GM23338 (cell line): ENCODE data around the gene SURF1. TPM values are rescaled to one million over a fixed set of nuclear protein-coding genes. Genes with fewer than 3 reads are reported as not detected.

Experiments used
- ATAC-seq: fragments of 200-7000 bp; cut with Tn5 transposase; 3 replicates; pipeline ENCODE4 v1.9.1; 2020
- DNase-seq: peaks from one replicate; pipeline ENCODE4 v3.0.0-alpha.2; 2015; ENCODE audit warnings: low spot score
- H2AFZ ChIP-seq: fragments of 200-600 bp; sonication (generic); 2 replicates; pipeline ENCODE4 v1.8.0; 2016; ENCODE audit warnings: antibody characterized with exemption, mild to moderate bottlenecking, moderate library complexity
- H3F3A ChIP-seq: fragments of 200-600 bp; sonication (generic); replicated peaks from 2 replicates; pipeline ENCODE4 v1.8.0; 2017; ENCODE audit warnings: antibody characterized with exemption, mixed run types, low read depth
- H3K27ac ChIP-seq: fragments of 200-600 bp; sonication (generic); 2 replicates; pipeline ENCODE4 v1.6.1; 2016; ENCODE audit warnings: low read depth
- H3K27me3 ChIP-seq: fragments of 200-600 bp; sonication (generic); 2 replicates; pipeline ENCODE4 v1.8.0; 2016; ENCODE audit warnings: mild to moderate bottlenecking, mixed run types, moderate library complexity; ENCODE audit not compliant: insufficient read depth
- H3K36me3 ChIP-seq: fragments of 200-600 bp; sonication (generic); 2 replicates; pipeline ENCODE4 v1.8.0; 2016; ENCODE audit warnings: mild to moderate bottlenecking; ENCODE audit not compliant: insufficient read depth
- H3K4me1 ChIP-seq: fragments of 200-600 bp; sonication (generic); 2 replicates; pipeline ENCODE4 v1.8.0; 2016; ENCODE audit warnings: mild to moderate bottlenecking, moderate library complexity; ENCODE audit not compliant: insufficient read depth
- H3K4me2 ChIP-seq: fragments of 200-600 bp; sonication (generic); 2 replicates; pipeline ENCODE4 v1.7.1; 2017; ENCODE audit warnings: mixed run types
- H3K4me3 ChIP-seq: fragments of 200-600 bp; sonication (generic); 2 replicates; pipeline ENCODE4 v1.6.1; 2016; ENCODE audit warnings: mixed run types
- H3K79me2 ChIP-seq: fragments of 200-600 bp; sonication (generic); replicated peaks from 2 replicates; pipeline ENCODE4 v1.8.0; 2017; ENCODE audit warnings: mild to moderate bottlenecking; ENCODE audit not compliant: insufficient read depth
- H3K9me2 ChIP-seq: fragments of 200-600 bp; sonication (generic); 2 replicates; pipeline ENCODE4 v1.8.0; 2017; ENCODE audit not compliant: insufficient read depth
- H4K20me1 ChIP-seq: fragments of 200-600 bp; sonication (generic); replicated peaks from 2 replicates; pipeline ENCODE4 v1.8.0; 2017; ENCODE audit warnings: mild to moderate bottlenecking; ENCODE audit not compliant: insufficient read depth
- H3K27ac Mint-ChIP-seq: 2 replicates; pipeline ENCODE4 v1.8.0; 2020; ENCODE audit warnings: inconsistent platforms, mild to moderate bottlenecking, moderate library complexity, mixed read lengths
- H3K27me3 Mint-ChIP-seq: 3 replicates; pipeline ENCODE4 v1.8.0; 2022; ENCODE audit warnings: low read depth, mild to moderate bottlenecking, moderate library complexity, mixed read lengths, inconsistent platforms; ENCODE audit not compliant: insufficient read depth, poor library complexity
- H3K36me3 Mint-ChIP-seq: 3 replicates; pipeline ENCODE4 v1.8.0; 2021; ENCODE audit warnings: low read depth, mild to moderate bottlenecking, inconsistent platforms, moderate library complexity, mixed read lengths
- H3K4me1 Mint-ChIP-seq: 3 replicates; pipeline ENCODE4 v1.8.0; 2020; ENCODE audit warnings: mild to moderate bottlenecking, inconsistent platforms, mixed read lengths
- H3K4me3 Mint-ChIP-seq: 3 replicates; pipeline ENCODE4 v1.8.0; 2021; ENCODE audit warnings: moderate library complexity, mild to moderate bottlenecking, inconsistent platforms, mixed read lengths
- H3K9me3 Mint-ChIP-seq: 3 replicates; pipeline ENCODE4 v1.8.0; 2020; ENCODE audit warnings: moderate library complexity, mild to moderate bottlenecking, inconsistent platforms, mixed read lengths
- CREB1 ChIP-seq: fragments of 250-450 bp; sonication (Bioruptor Pico); IDR thresholded peaks from 2 replicates; pipeline ENCODE4 v1.5.0; 2020; ENCODE audit warnings: low read depth, mild to moderate bottlenecking, moderate library complexity
- EZH2 ChIP-seq: fragments of 200-600 bp; sonication (generic); IDR thresholded peaks from one replicate; pipeline ENCODE4 v1.8.0; 2017; ENCODE audit warnings: antibody characterized with exemption, mild to moderate bottlenecking, low read depth; ENCODE audit not compliant: unreplicated experiment
- JUNB ChIP-seq: IDR thresholded peaks from one replicate; pipeline ENCODE4 v1.6.1; 2016; ENCODE audit warnings: antibody characterized with exemption; ENCODE audit not compliant: unreplicated experiment
- POLR2AphosphoS5 ChIP-seq: IDR thresholded peaks from 2 replicates; pipeline ENCODE4 v1.6.1; 2016; ENCODE audit warnings: antibody characterized with exemption, low read depth
- STAT1 ChIP-seq: IDR thresholded peaks from one replicate; pipeline ENCODE4 v1.6.1; 2016; ENCODE audit warnings: antibody characterized with exemption; ENCODE audit not compliant: unreplicated experiment
- polyA plus RNA-seq: library from polyadenylated mRNA; unstranded; fragments of >200 nt; fragmentation: Nextera tagmentation; extraction: Ambion mirVana; gene quantifications from 2 replicates; pipeline ENCODE4 v1.2.1, GENCODE V29; 2016
- total RNA-seq: library from RNA; depleted of rRNA; stranded (reverse); fragments of >200 nt; shearing (Covaris generic); gene quantifications from 2 replicates; pipeline ENCODE4 v1.2.3, GENCODE V29; 2014
- TF ChIP-seq, protein P1 (sequence below): IDR thresholded peaks from 2 replicates; pipeline ENCODE4 v1.6.1; 2016; ENCODE audit warnings: antibody characterized with exemption
- TF ChIP-seq, protein P2 (sequence below), 2 experiments: fragments of 200-600 bp in 1 of 2; sonication (generic) in 1 of 2; conservative IDR thresholded peaks; 2 replicates each; pipeline versions ENCODE4 v1.5.1 to v1.6.1; 2016 to 2017; ENCODE audit warnings: antibody characterized with exemption in 2 of 2, low read depth in 2 of 2, mild to moderate bottlenecking in 2 of 2, moderate library complexity in 1 of 2
- TF ChIP-seq, protein P3 (sequence below): fragments of 250-450 bp; sonication (Bioruptor Pico); IDR thresholded peaks from 2 replicates; pipeline ENCODE4 v1.5.0; 2020; ENCODE audit warnings: mild to moderate bottlenecking, moderate library complexity

SURF1 gene
- total and polyA plus RNA-seq, 2 experiments from 2014 or later: 39.1 to 52.6 TPM

DNA sequence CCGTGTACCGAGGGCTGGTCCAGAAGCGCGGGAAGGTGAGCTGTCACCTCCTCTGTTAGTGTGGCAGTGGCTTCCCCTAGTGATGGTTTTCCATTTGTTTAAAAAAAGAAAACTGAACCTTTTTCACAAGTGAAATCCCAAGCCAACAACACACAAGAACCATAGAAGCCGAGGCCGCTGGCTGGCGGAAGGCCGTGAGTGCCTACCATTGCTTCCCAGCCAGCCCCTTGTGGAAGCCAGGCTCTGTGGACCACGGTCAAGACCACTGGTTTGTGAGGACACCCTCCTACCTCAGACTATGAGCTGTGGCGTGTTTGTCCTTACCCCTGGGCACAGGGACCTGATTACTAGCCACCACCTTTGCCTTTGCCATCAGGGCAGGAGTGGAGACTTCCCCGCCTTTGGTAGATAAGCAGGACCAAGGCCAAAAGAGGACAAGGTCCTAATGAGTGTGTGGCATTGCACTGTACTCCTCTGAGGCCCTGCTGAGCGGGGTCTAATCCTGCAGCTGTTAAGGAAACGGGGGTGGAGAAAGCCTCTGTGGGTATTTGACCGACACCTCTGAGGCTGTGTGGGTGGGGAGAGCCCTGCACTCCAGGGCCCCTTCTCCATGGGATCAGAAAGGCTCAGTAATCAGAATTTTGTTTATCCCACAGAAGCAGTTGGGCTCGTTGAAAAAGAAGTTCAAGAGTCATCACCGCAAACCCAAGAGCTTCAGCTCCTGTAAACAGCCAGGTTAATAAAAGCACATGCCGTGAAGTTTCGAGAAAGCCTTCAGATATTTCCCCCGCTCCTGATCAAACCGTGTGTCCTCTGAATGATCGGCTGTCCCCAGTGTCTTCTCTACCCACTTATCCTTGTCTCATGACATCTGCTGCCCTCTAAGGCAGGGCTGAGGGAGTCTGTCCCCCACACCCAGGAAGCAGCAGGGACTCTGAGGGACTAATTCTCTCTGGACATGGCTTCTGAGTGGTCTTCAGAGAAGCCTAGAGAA is 4.4 kb upstream of the SURF1 start:
- Histone ChIP-seq H3K9me2 (no peaks in the 10 kb centered on the region), H3K4me2 (no peak overlapping the region), H3F3A (peaks cover 19% of the 10 kb centered on the region; the same call in 1 of the 2 replicates), H4K20me1 (peaks cover 27% of the 10 kb centered on the region), H2AFZ (no peak overlapping the region), H3K27me3 (no peaks in the 10 kb centered on the region), H3K27ac (no peak overlapping the region), H3K79me2 (peaks cover 20% of the 10 kb centered on the region), H3K36me3 (peaks cover 24% of the 10 kb centered on the region), H3K4me1 (peaks cover 6% of the 10 kb centered on the region; the same call in 1 of the 2 replicates), H3K4me3 (no peak overlapping the region)
- H3K27me3 Mint-ChIP-seq: peaks cover 17% of the 10 kb centered on the region
- TF ChIP-seq, protein P1, sequence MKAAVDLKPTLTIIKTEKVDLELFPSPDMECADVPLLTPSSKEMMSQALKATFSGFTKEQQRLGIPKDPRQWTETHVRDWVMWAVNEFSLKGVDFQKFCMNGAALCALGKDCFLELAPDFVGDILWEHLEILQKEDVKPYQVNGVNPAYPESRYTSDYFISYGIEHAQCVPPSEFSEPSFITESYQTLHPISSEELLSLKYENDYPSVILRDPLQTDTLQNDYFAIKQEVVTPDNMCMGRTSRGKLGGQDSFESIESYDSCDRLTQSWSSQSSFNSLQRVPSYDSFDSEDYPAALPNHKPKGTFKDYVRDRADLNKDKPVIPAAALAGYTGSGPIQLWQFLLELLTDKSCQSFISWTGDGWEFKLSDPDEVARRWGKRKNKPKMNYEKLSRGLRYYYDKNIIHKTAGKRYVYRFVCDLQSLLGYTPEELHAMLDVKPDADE: no peak
- TF ChIP-seq, protein P2, sequence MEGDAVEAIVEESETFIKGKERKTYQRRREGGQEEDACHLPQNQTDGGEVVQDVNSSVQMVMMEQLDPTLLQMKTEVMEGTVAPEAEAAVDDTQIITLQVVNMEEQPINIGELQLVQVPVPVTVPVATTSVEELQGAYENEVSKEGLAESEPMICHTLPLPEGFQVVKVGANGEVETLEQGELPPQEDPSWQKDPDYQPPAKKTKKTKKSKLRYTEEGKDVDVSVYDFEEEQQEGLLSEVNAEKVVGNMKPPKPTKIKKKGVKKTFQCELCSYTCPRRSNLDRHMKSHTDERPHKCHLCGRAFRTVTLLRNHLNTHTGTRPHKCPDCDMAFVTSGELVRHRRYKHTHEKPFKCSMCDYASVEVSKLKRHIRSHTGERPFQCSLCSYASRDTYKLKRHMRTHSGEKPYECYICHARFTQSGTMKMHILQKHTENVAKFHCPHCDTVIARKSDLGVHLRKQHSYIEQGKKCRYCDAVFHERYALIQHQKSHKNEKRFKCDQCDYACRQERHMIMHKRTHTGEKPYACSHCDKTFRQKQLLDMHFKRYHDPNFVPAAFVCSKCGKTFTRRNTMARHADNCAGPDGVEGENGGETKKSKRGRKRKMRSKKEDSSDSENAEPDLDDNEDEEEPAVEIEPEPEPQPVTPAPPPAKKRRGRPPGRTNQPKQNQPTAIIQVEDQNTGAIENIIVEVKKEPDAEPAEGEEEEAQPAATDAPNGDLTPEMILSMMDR (conservative IDR thresholded peaks at IDR 0.05; ENCODE audit: low read depth in 2 of 2): no peak
- TF ChIP-seq POLR2AphosphoS5: peak; percentile 30; the same call in 1 of the 2 replicates
- no peak for TF ChIP-seq JUNB
- no peak for TF ChIP-seq CREB1 (CRISPR knock-in tag)
- TF ChIP-seq, protein P3, sequence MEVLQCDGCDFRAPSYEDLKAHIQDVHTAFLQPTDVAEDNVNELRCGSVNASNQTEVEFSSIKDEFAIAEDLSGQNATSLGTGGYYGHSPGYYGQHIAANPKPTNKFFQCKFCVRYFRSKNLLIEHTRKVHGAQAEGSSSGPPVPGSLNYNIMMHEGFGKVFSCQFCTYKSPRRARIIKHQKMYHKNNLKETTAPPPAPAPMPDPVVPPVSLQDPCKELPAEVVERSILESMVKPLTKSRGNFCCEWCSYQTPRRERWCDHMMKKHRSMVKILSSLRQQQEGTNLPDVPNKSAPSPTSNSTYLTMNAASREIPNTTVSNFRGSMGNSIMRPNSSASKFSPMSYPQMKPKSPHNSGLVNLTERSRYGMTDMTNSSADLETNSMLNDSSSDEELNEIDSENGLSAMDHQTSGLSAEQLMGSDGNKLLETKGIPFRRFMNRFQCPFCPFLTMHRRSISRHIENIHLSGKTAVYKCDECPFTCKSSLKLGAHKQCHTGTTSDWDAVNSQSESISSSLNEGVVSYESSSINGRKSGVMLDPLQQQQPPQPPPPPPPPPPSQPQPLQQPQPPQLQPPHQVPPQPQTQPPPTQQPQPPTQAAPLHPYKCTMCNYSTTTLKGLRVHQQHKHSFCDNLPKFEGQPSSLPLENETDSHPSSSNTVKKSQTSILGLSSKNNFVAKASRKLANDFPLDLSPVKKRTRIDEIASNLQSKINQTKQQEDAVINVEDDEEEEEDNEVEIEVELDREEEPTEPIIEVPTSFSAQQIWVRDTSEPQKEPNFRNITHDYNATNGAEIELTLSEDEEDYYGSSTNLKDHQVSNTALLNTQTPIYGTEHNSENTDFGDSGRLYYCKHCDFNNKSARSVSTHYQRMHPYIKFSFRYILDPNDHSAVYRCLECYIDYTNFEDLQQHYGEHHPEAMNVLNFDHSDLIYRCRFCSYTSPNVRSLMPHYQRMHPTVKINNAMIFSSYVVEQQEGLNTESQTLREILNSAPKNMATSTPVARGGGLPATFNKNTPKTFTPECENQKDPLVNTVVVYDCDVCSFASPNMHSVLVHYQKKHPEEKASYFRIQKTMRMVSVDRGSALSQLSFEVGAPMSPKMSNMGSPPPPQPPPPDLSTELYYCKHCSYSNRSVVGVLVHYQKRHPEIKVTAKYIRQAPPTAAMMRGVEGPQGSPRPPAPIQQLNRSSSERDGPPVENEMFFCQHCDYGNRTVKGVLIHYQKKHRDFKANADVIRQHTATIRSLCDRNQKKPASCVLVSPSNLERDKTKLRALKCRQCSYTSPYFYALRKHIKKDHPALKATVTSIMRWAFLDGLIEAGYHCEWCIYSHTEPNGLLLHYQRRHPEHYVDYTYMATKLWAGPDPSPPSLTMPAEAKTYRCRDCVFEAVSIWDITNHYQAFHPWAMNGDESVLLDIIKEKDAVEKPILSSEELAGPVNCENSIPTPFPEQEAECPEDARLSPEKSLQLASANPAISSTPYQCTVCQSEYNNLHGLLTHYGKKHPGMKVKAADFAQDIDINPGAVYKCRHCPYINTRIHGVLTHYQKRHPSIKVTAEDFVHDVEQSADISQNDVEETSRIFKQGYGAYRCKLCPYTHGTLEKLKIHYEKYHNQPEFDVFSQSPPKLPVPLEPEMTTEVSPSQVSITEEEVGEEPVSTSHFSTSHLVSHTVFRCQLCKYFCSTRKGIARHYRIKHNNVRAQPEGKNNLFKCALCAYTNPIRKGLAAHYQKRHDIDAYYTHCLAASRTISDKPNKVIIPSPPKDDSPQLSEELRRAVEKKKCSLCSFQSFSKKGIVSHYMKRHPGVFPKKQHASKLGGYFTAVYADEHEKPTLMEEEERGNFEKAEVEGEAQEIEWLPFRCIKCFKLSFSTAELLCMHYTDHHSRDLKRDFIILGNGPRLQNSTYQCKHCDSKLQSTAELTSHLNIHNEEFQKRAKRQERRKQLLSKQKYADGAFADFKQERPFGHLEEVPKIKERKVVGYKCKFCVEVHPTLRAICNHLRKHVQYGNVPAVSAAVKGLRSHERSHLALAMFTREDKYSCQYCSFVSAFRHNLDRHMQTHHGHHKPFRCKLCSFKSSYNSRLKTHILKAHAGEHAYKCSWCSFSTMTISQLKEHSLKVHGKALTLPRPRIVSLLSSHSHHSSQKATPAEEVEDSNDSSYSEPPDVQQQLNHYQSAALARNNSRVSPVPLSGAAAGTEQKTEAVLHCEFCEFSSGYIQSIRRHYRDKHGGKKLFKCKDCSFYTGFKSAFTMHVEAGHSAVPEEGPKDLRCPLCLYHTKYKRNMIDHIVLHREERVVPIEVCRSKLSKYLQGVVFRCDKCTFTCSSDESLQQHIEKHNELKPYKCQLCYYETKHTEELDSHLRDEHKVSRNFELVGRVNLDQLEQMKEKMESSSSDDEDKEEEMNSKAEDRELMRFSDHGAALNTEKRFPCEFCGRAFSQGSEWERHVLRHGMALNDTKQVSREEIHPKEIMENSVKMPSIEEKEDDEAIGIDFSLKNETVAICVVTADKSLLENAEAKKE (CRISPR knock-in tag): no peak
- TF ChIP-seq EZH2: no peak
- TF ChIP-seq STAT1: no peak
- DNase-seq: no peak
- no peaks in the 10 kb centered on the region for H3K9me3 Mint-ChIP-seq
- no peak overlapping the region for H3K4me3 Mint-ChIP-seq
- no peak for ATAC-seq
- no peak overlapping the region for H3K27ac Mint-ChIP-seq
- peaks cover 73% of the 10 kb centered on the region for H3K36me3 Mint-ChIP-seq
- H3K4me1 Mint-ChIP-seq: peaks cover 8% of the 10 kb centered on the region; the same call in 2 of the 3 replicates
